H9 (cell line): ENCODE measurements around the gene SLC23A3. TPM values are rescaled to one million over a fixed set of nuclear protein-coding genes. Genes with fewer than 3 reads are reported as not detected.
A peak's percentile ranks its signal among the peaks of the same experiment; 100 is the strongest.

Experiments
- DNase-seq: peaks from one replicate; pipeline ENCODE4 v3.0.0-alpha.2; 2017
- H2AFZ ChIP-seq: one replicate; pipeline ENCODE4 v1.6.1; 2013; ENCODE audit warnings: mild to moderate bottlenecking, low read length, control low read depth, moderate library complexity
- H2AK5ac ChIP-seq: 2 replicates; pipeline ENCODE4 v1.6.1; 2013; ENCODE audit warnings: low read length, control low read depth, mixed read lengths; ENCODE audit not compliant: insufficient read length
- H2BK120ac ChIP-seq: one replicate; pipeline ENCODE4 v1.6.1; 2013; ENCODE audit warnings: low read depth, mild to moderate bottlenecking, low read length, control low read depth, inconsistent platforms; ENCODE audit not compliant: poor library complexity, severe bottlenecking
- H2BK12ac ChIP-seq: 2 replicates; pipeline ENCODE4 v1.6.1; 2013; ENCODE audit warnings: low read length, control low read depth, mixed read lengths, low read depth; ENCODE audit not compliant: insufficient read length
- H2BK15ac ChIP-seq: 2 replicates; pipeline ENCODE4 v1.6.1; 2013; ENCODE audit warnings: low read depth, low read length, control low read depth
- H2BK20ac ChIP-seq: one replicate; pipeline ENCODE4 v1.6.1; 2013; ENCODE audit warnings: low read depth, mild to moderate bottlenecking, low read length, control low read depth, inconsistent platforms; ENCODE audit not compliant: poor library complexity, severe bottlenecking
- H2BK5ac ChIP-seq: 2 replicates; pipeline ENCODE4 v1.6.1; 2013; ENCODE audit warnings: low read length, control low read depth, mixed read lengths; ENCODE audit not compliant: insufficient read length
- H3K14ac ChIP-seq: 2 replicates; pipeline ENCODE4 v1.6.1; 2013; ENCODE audit warnings: low read length, control low read depth; ENCODE audit not compliant: insufficient read depth
- H3K18ac ChIP-seq: 2 replicates; pipeline ENCODE4 v1.6.1; 2013; ENCODE audit warnings: low read depth, mild to moderate bottlenecking, mixed read lengths, low read length, control low read depth; ENCODE audit not compliant: insufficient read length
- H3K23ac ChIP-seq: 2 replicates; pipeline ENCODE4 v1.6.1; 2013; ENCODE audit warnings: low read length, control low read depth, mixed read lengths, low read depth; ENCODE audit not compliant: insufficient read length
- H3K23me2 ChIP-seq: 2 replicates; pipeline ENCODE4 v1.6.1; 2013; ENCODE audit warnings: low read depth, mild to moderate bottlenecking, mixed read lengths, low read length, control low read depth; ENCODE audit not compliant: insufficient read length, poor library complexity, severe bottlenecking
- H3K27ac ChIP-seq: 2 replicates; pipeline ENCODE4 v1.5.1; 2013; ENCODE audit warnings: low read length, control low read depth, mixed read lengths, low read depth; ENCODE audit not compliant: insufficient read length
- H3K27me3 ChIP-seq: 2 replicates; pipeline ENCODE4 v1.6.1; 2013; ENCODE audit warnings: low read length, control low read depth, inconsistent platforms; ENCODE audit not compliant: insufficient read depth
- H3K4ac ChIP-seq: 2 replicates; pipeline ENCODE4 v1.6.1; 2013; ENCODE audit warnings: low read depth, mild to moderate bottlenecking, control low read depth, inconsistent platforms, low read length, moderate library complexity
- H3K4me1 ChIP-seq: 2 replicates; pipeline ENCODE4 v1.6.1; 2013; ENCODE audit warnings: low read length, control low read depth, inconsistent platforms; ENCODE audit not compliant: insufficient read depth
- H3K4me2 ChIP-seq: 2 replicates; pipeline ENCODE4 v1.6.1; 2013; ENCODE audit warnings: low read length, control low read depth, mixed read lengths; ENCODE audit not compliant: insufficient read length, insufficient read depth
- H3K56ac ChIP-seq: 2 replicates; pipeline ENCODE4 v1.6.1; 2013; ENCODE audit warnings: low read depth, mild to moderate bottlenecking, mixed read lengths, low read length, control low read depth; ENCODE audit not compliant: insufficient read length
- H3K79me1 ChIP-seq: 2 replicates; pipeline ENCODE4 v1.6.1; 2013; ENCODE audit warnings: low read depth, mild to moderate bottlenecking, moderate library complexity, low read length, control low read depth, inconsistent platforms; ENCODE audit not compliant: insufficient read depth, poor library complexity, severe bottlenecking
- H3K79me2 ChIP-seq: 2 replicates; pipeline ENCODE4 v1.6.1; 2013; ENCODE audit warnings: low read length, control low read depth, inconsistent platforms; ENCODE audit not compliant: insufficient read depth
- H3K9ac ChIP-seq: 2 replicates; pipeline ENCODE4 v1.6.1; 2013; ENCODE audit warnings: low read length, control low read depth, mixed read lengths; ENCODE audit not compliant: insufficient read length; ENCODE audit errors: extremely low read depth
- H3K9me3 ChIP-seq: one replicate; pipeline ENCODE4 v1.6.1; 2013; ENCODE audit warnings: low read depth, low read length, inconsistent platforms; ENCODE audit not compliant: control insufficient read depth
- H3T11ph ChIP-seq: one replicate; pipeline ENCODE4 v1.6.1; 2013; ENCODE audit warnings: mild to moderate bottlenecking, low read length, control low read depth, inconsistent platforms
- H4K20me1 ChIP-seq: one replicate; pipeline ENCODE4 v1.6.1; 2013; ENCODE audit not compliant: control insufficient read depth, insufficient read length, insufficient read depth
- H4K5ac ChIP-seq: 2 replicates; pipeline ENCODE4 v1.6.1; 2013; ENCODE audit warnings: low read depth, mild to moderate bottlenecking, mixed read lengths, low read length, control low read depth; ENCODE audit not compliant: insufficient read length
- H4K8ac ChIP-seq: replicated peaks from 2 replicates; pipeline ENCODE4 v1.6.1; 2013; ENCODE audit warnings: low read length, control low read depth, mixed read lengths, low read depth; ENCODE audit not compliant: insufficient read length
- H4K91ac ChIP-seq: 2 replicates; pipeline ENCODE4 v1.6.1; 2013; ENCODE audit warnings: low read depth, mild to moderate bottlenecking, moderate library complexity, mixed read lengths, low read length, control low read depth; ENCODE audit not compliant: insufficient read length
- H3K27ac Mint-ChIP-seq, 3 experiments: 2 replicates in 2 of 3; 3 replicates in 1 of 3; pipeline ENCODE4 v1.8.0; 2020 to 2021; ENCODE audit warnings: mixed read lengths in 3 of 3, mild to moderate bottlenecking in 1 of 3, moderate library complexity in 1 of 3
- H3K27me3 Mint-ChIP-seq: 2 replicates; pipeline ENCODE4 v1.8.0; 2021; ENCODE audit warnings: low read depth, mild to moderate bottlenecking, moderate library complexity, mixed read lengths
- H3K36me3 Mint-ChIP-seq, 3 experiments: 2 replicates in 2 of 3; 3 replicates in 1 of 3; pipeline ENCODE4 v1.8.0; 2020 to 2021; ENCODE audit warnings: low read depth in 3 of 3, mixed read lengths in 3 of 3; ENCODE audit not compliant: insufficient read depth in 1 of 3
- H3K4me1 Mint-ChIP-seq, 2 experiments: 2 replicates each; pipeline ENCODE4 v1.8.0; 2020; ENCODE audit warnings: mixed read lengths in 2 of 2
- H3K4me3 Mint-ChIP-seq, 2 experiments: 2 replicates in 1 of 2; 3 replicates in 1 of 2; pipeline ENCODE4 v1.8.0; 2020 to 2021; ENCODE audit warnings: mild to moderate bottlenecking in 2 of 2, mixed read lengths in 2 of 2, moderate library complexity in 1 of 2
- H3K9me3 Mint-ChIP-seq, 2 experiments: 2 replicates in 1 of 2; 3 replicates in 1 of 2; pipeline ENCODE4 v1.8.0; 2020; ENCODE audit warnings: mild to moderate bottlenecking in 2 of 2, mixed read lengths in 2 of 2, moderate library complexity in 1 of 2
- WGBS: extraction: QIAGEN DNeasy Blood & Tissue Kit; methylation state at CpG from one replicate; pipeline ENCODE4 v1.1.7; 2013; ENCODE audit warnings: missing lambda C conversion rate, low lambda C conversion rate, mixed read lengths; ENCODE audit not compliant: insufficient read length; ENCODE audit errors: extremely low coverage; 5-methylcytosine and 5-hydroxymethylcytosine counted together
- total RNA-seq: library from RNA; stranded (reverse); gene quantifications from 2 replicates; pipeline ENCODE4 v1.2.1, GENCODE V29; 2021
- TF ChIP-seq, protein P1 (sequence below): fragments of 200-600 bp; sonication (generic); conservative IDR thresholded peaks from 3 replicates; pipeline ENCODE4 v1.8.0; 2021; ENCODE audit warnings: antibody characterized with exemption, mild to moderate bottlenecking

The SLC23A3 gene
- total RNA-seq, 1 experiment from 2014 or later = 1.2 TPM

GRCh38 chr2:219207884-219208740 is 38.3 kb upstream of the SLC23A3 start:
- Mint-ChIP-seq H3K9me3 (peaks cover 3% of the 10 kb centered on the region in 2 experiments; a peak in 3 of 5 replicates), H3K4me3 (peak overlapping the region; percentile 83 to 88; a peak in 4 of 5 replicates), H3K36me3 (peaks cover 7 to 53% (median 42%) of the 10 kb centered on the region in 3 experiments), H3K4me1 (peaks cover 8 to 13% of the 10 kb centered on the region in 2 experiments), H3K27ac (peak overlapping the region in 2 of 3 experiments; percentile 9 to 52; a peak in 2 of 7 replicates), H3K27me3 (peaks cover 7% of the 10 kb centered on the region)
- peaks cover 4% of the 10 kb centered on the region for H3K23me2 ChIP-seq
- no peak overlapping the region for H3K4ac ChIP-seq
- H3K9ac ChIP-seq = no peak overlapping the region
- no peak overlapping the region for H2BK5ac ChIP-seq
- H3K79me1 ChIP-seq = no peaks in the 10 kb centered on the region
- H3K4me2 ChIP-seq = no peak overlapping the region
- H3K23ac ChIP-seq = no peak overlapping the region
- WGBS = no CpG with 5 or more reads among the region's 17 CpGs
- H2BK120ac ChIP-seq = no peak overlapping the region
- H3K56ac ChIP-seq = no peak overlapping the region
- H4K91ac ChIP-seq = no peak overlapping the region
- H2BK15ac ChIP-seq = no peak overlapping the region
- no peak overlapping the region for H3K14ac ChIP-seq
- H3K9me3 ChIP-seq = no peaks in the 10 kb centered on the region
- H4K5ac ChIP-seq = no peak overlapping the region
- no peak overlapping the region for H2BK12ac ChIP-seq
- no peak overlapping the region for H2BK20ac ChIP-seq
- no peaks in the 10 kb centered on the region for H4K20me1 ChIP-seq
- H3K18ac ChIP-seq = no peak overlapping the region
- H3K4me1 ChIP-seq = no peaks in the 10 kb centered on the region
- H3K27ac ChIP-seq = no peak overlapping the region
- TF ChIP-seq, protein P1, sequence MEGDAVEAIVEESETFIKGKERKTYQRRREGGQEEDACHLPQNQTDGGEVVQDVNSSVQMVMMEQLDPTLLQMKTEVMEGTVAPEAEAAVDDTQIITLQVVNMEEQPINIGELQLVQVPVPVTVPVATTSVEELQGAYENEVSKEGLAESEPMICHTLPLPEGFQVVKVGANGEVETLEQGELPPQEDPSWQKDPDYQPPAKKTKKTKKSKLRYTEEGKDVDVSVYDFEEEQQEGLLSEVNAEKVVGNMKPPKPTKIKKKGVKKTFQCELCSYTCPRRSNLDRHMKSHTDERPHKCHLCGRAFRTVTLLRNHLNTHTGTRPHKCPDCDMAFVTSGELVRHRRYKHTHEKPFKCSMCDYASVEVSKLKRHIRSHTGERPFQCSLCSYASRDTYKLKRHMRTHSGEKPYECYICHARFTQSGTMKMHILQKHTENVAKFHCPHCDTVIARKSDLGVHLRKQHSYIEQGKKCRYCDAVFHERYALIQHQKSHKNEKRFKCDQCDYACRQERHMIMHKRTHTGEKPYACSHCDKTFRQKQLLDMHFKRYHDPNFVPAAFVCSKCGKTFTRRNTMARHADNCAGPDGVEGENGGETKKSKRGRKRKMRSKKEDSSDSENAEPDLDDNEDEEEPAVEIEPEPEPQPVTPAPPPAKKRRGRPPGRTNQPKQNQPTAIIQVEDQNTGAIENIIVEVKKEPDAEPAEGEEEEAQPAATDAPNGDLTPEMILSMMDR = no peak
- H3K79me2 ChIP-seq = no peaks in the 10 kb centered on the region
- peak; percentile 22 for DNase-seq
- H3T11ph ChIP-seq = no peak overlapping the region
- no peak overlapping the region for H4K8ac ChIP-seq
- no peak overlapping the region for H2AK5ac ChIP-seq
- no peaks in the 10 kb centered on the region for H3K27me3 ChIP-seq
- H2AFZ ChIP-seq = no peak overlapping the region
